Progenitor cell of endocrine pancreas (in vitro differentiated cells): ENCODE results near the gene OR7G1. TPM values are rescaled to one million over a fixed set of nuclear protein-coding genes. Genes with fewer than 3 reads are reported as not detected.

Experiments
- DNase-seq: peaks from one replicate; pipeline ENCODE4 v3.0.0; 2021; ENCODE audit warnings: low spot score; ENCODE audit not compliant: unreplicated experiment
- H3K27ac Mint-ChIP-seq: 2 replicates; pipeline ENCODE4 v1.8.0; 2021; ENCODE audit warnings: mild to moderate bottlenecking, moderate library complexity, mixed read lengths
- H3K27me3 Mint-ChIP-seq: 2 replicates; pipeline ENCODE4 v1.8.0; 2021; ENCODE audit warnings: mixed read lengths
- H3K36me3 Mint-ChIP-seq: 2 replicates; pipeline ENCODE4 v1.8.0; 2022; ENCODE audit warnings: mixed read lengths; ENCODE audit not compliant: insufficient read depth
- H3K4me1 Mint-ChIP-seq: 2 replicates; pipeline ENCODE4 v1.8.0; 2021; ENCODE audit warnings: low read depth, mixed read lengths
- H3K4me3 Mint-ChIP-seq: 2 replicates; pipeline ENCODE4 v1.8.0; 2021; ENCODE audit warnings: low read depth, mild to moderate bottlenecking, moderate library complexity, mixed read lengths
- H3K9me3 Mint-ChIP-seq: 2 replicates; pipeline ENCODE4 v1.8.0; 2021; ENCODE audit warnings: low read depth, mixed read lengths
- CTCF ChIP-seq: fragments of 200-600 bp; sonication (generic); IDR thresholded peaks from one replicate; pipeline ENCODE4 v1.5.0; 2021; ENCODE audit warnings: antibody characterized with exemption, mild to moderate bottlenecking; ENCODE audit not compliant: unreplicated experiment
- total RNA-seq: library from RNA; stranded (reverse); gene quantifications from 2 replicates; pipeline ENCODE4 v1.2.1, GENCODE V29; 2021

The OR7G1 gene
- total RNA-seq, 1 donor from 2014 or later, result not detected

GRCh38 chr19:9146882-9147281, 31.3 kb upstream of the OR7G1 start:
- DNase-seq, result no peak
- Mint-ChIP-seq H3K27me3 (no peaks in the 10 kb centered on the region), H3K27ac (peak overlapping the region; percentile 33), H3K36me3 (peaks cover 84% of the 10 kb centered on the region), H3K9me3 (peaks cover 61% of the 10 kb centered on the region), H3K4me1 (no peaks in the 10 kb centered on the region), H3K4me3 (no peak overlapping the region)
- no peak for TF ChIP-seq CTCF

- Mint-ChIP-seq H3K27ac (no peak overlapping the region), H3K4me1 (peaks cover 6% of the 10 kb centered on the region), H3K27me3 (no peaks in the 10 kb centered on the region), H3K36me3 (peaks cover 72% of the 10 kb centered on the region), H3K4me3 (no peak overlapping the region), H3K9me3 (peaks cover 43% of the 10 kb centered on the region)
- TF ChIP-seq CTCF, result no peak
- DNase-seq, result no peak
Measured at GRCh38 chr19:9144920-9145319, 29.4 kb upstream of the OR7G1 start.

GRCh38 chr19:9140159-9140874, 24.8 kb upstream of the OR7G1 start, which contains the start of gene ZNF317:
TSS of gene ZNF317 (plus strand) at chr19:9140397. CDS start at chr19:9156017, 15,620 bp downstream.
- peak within 1 kb of the TSS; percentile 100 for H3K27ac Mint-ChIP-seq
- peaks cover 6% of the 10 kb centered on the region for H3K4me1 Mint-ChIP-seq
- peaks cover 33% of the 10 kb centered on the region for H3K36me3 Mint-ChIP-seq
- peaks cover 13% of the 10 kb centered on the region for H3K9me3 Mint-ChIP-seq
- H3K4me3 Mint-ChIP-seq, result peak within 1 kb of the TSS; percentile 98
- no peak for TF ChIP-seq CTCF
- DNase-seq, result peak; percentile 71
- no peaks in the 10 kb centered on the region for H3K27me3 Mint-ChIP-seq

GRCh38 chr19:9139609-9140158, 24.1 kb upstream of the OR7G1 start:
- no peaks in the 10 kb centered on the region for H3K27me3 Mint-ChIP-seq
- peak overlapping the region; percentile 98 for H3K4me3 Mint-ChIP-seq
- peaks cover 6% of the 10 kb centered on the region for H3K4me1 Mint-ChIP-seq
- no peak for TF ChIP-seq CTCF
- peaks cover 10% of the 10 kb centered on the region for H3K9me3 Mint-ChIP-seq
- peak overlapping the region; percentile 100 for H3K27ac Mint-ChIP-seq
- peaks cover 27% of the 10 kb centered on the region for H3K36me3 Mint-ChIP-seq
- DNase-seq, result no peak

GRCh38 chr19:9132422-9132821, 16.9 kb upstream of the OR7G1 start:
- H3K4me3 Mint-ChIP-seq, result no peak overlapping the region
- no peaks in the 10 kb centered on the region for H3K36me3 Mint-ChIP-seq
- H3K27me3 Mint-ChIP-seq, result peaks cover 3% of the 10 kb centered on the region

More at GRCh38 chr19:9132422-9132821, 16.9 kb upstream of the OR7G1 start:
- H3K9me3 Mint-ChIP-seq, result no peaks in the 10 kb centered on the region
- H3K4me1 Mint-ChIP-seq, result no peaks in the 10 kb centered on the region
- TF ChIP-seq CTCF, result no peak
- no peak for DNase-seq
- no peak overlapping the region for H3K27ac Mint-ChIP-seq
